Gastroesophageal sphincter (tissue), 4 donors: ENCODE measurements around the gene PPP2R3B. TPM values are rescaled to one million over a fixed set of nuclear protein-coding genes. Genes with fewer than 3 reads are reported as not detected.

Experiments
- ATAC-seq: fragments of 150-250 bp; one replicate; pipeline ENCODE4 v1.9.1; 2016; ENCODE audit warnings: mild to moderate bottlenecking, moderate library complexity
- H3K27ac ChIP-seq, 4 donors: fragments of 200-600 bp; sonication (generic) in 3 of 4; 1 replicate in 3 of 4; 2 replicates in 1 of 4; pipeline ENCODE4 v1.5.1; 2016 to 2019
- H3K27me3 ChIP-seq: fragments of 200-600 bp; sonication (generic); one replicate; pipeline ENCODE4 v1.5.1; 2019
- H3K36me3 ChIP-seq, 2 donors: fragments of 200-600 bp; sonication (generic); one replicate each; pipeline ENCODE4 v1.5.1; 2019; ENCODE audit warnings: control low read depth in 1 of 2
- H3K4me1 ChIP-seq, 3 donors: fragments of 200-600 bp; sonication (generic); 1 replicate in 2 of 3; 2 replicates in 1 of 3; pipeline ENCODE4 v1.5.1; 2016 to 2019; ENCODE audit warnings: control low read depth in 2 of 3
- H3K4me3 ChIP-seq, 2 donors: fragments of 200-600 bp; sonication (generic); one replicate each; pipeline ENCODE4 v1.5.1; 2019; ENCODE audit warnings: mild to moderate bottlenecking in 1 of 2, moderate library complexity in 1 of 2
- H3K9me3 ChIP-seq, 3 donors: fragments of 200-600 bp; sonication (generic); one replicate each; pipeline ENCODE4 v1.5.1; 2017 to 2019; ENCODE audit warnings: control low read depth in 2 of 3
- CTCF ChIP-seq, 4 experiments: fragments of 200-600 bp in 2 of 4; fragments of 450-650 bp in 2 of 4; sonication (generic) in 1 of 4; IDR thresholded peaks; one replicate each; pipeline ENCODE4 v1.5.1; 2017 to 2019; ENCODE audit warnings: antibody characterized with exemption in 4 of 4, mild to moderate bottlenecking in 2 of 4, moderate library complexity in 2 of 4
- EP300 ChIP-seq: sonication (generic); formaldehyde crosslinking; IDR thresholded peaks from one replicate; pipeline ENCODE4 v1.6.1; 2017; ENCODE audit warnings: antibody characterized with exemption, mild to moderate bottlenecking
- POLR2A ChIP-seq, 2 donors: fragments of 450-650 bp; IDR thresholded peaks; one replicate each; pipeline ENCODE4 v1.6.1; 2017; ENCODE audit warnings: antibody characterized with exemption in 2 of 2, mild to moderate bottlenecking in 2 of 2, moderate library complexity in 1 of 2
- POLR2AphosphoS5 ChIP-seq: sonication (generic); formaldehyde crosslinking; IDR thresholded peaks from one replicate; pipeline ENCODE4 v1.6.1; 2017; ENCODE audit warnings: antibody characterized with exemption
- WGBS, 2 donors: methylation state at CpG; one replicate each; pipeline ENCODE4 v1.1.5; 2018; ENCODE audit warnings: low coverage in 1 of 2; 5-methylcytosine and 5-hydroxymethylcytosine counted together
- total RNA-seq, 4 donors: library from RNA; depleted of rRNA; stranded (reverse); fragments of >200 nt; gene quantifications; one replicate each; pipeline ENCODE4 v1.1.0, GENCODE V29; 2016

Gene PPP2R3B
- total RNA-seq, 4 donors from 2014 or later, result 3.8 to 6.5 (median 5.1) TPM

GRCh38 chrX:431492-432111, 44.9 kb upstream of the PPP2R3B start:
- no peak for ATAC-seq
- WGBS, 2 donors, result 70 to 91% methylated on average over 2 of the region's 2 CpGs
- no peaks in the 10 kb centered on the region for H3K36me3 ChIP-seq
- H3K4me3 ChIP-seq, result no peak overlapping the region
- TF ChIP-seq EP300, result no peak
- peak; percentile 50 for TF ChIP-seq POLR2AphosphoS5
- no peaks in the 10 kb centered on the region for H3K9me3 ChIP-seq
- no peak overlapping the region for H3K27ac ChIP-seq
- H3K4me1 ChIP-seq, result no peaks in the 10 kb centered on the region
- peaks cover 46% of the 10 kb centered on the region for H3K27me3 ChIP-seq

GRCh38 chrX:431056-431455, 44.3 kb upstream of the PPP2R3B start:
- Histone ChIP-seq H3K27ac (no peak overlapping the region), H3K36me3 (no peaks in the 10 kb centered on the region), H3K4me1 (no peaks in the 10 kb centered on the region), H3K9me3 (no peaks in the 10 kb centered on the region), H3K4me3 (no peak overlapping the region), H3K27me3 (peaks cover 51% of the 10 kb centered on the region)
- no peak for TF ChIP-seq CTCF (IDR thresholded peaks at IDR 0.05)
- no peak for TF ChIP-seq POLR2A (IDR thresholded peaks at IDR 0.05)
- no peak for TF ChIP-seq EP300
- no peak for TF ChIP-seq POLR2AphosphoS5
- WGBS, 2 donors, result 93% methylated on average over 7 of the region's 21 CpGs; no CpG with 5 or more reads in 1 of the 2 donors
- no peak for ATAC-seq

GRCh38 chrX:429266-429825, 42.6 kb upstream of the PPP2R3B start:
- Histone ChIP-seq H3K27ac (no peak overlapping the region), H3K9me3 (no peaks in the 10 kb centered on the region), H3K4me1 (no peaks in the 10 kb centered on the region), H3K27me3 (peaks cover 62% of the 10 kb centered on the region), H3K36me3 (no peaks in the 10 kb centered on the region), H3K4me3 (no peak overlapping the region)
- ATAC-seq, result no peak
- TF ChIP-seq POLR2A (IDR thresholded peaks at IDR 0.05) (no peak), CTCF (IDR thresholded peaks at IDR 0.05) (no peak), EP300 (no peak), POLR2AphosphoS5 (no peak)
- 88% methylated on average over 5 of the region's 24 CpGs; no CpG with 5 or more reads in 1 of the 2 donors for WGBS, 2 donors

GRCh38 chrX:427812-428725, 41.4 kb upstream of the PPP2R3B start:
- peaks cover 73% of the 10 kb centered on the region for H3K27me3 ChIP-seq
- H3K4me3 ChIP-seq, result peak overlapping the region in 1 of 2 donors; percentile 31
- no peaks in the 10 kb centered on the region for H3K4me1 ChIP-seq
- H3K36me3 ChIP-seq, result no peaks in the 10 kb centered on the region
- WGBS, 2 donors, result 0 to 49% methylated on average over 5 to 11 of the region's 56 CpGs
- no peak for ATAC-seq
- no peaks in the 10 kb centered on the region for H3K9me3 ChIP-seq
- no peak overlapping the region for H3K27ac ChIP-seq
- TF ChIP-seq POLR2A (IDR thresholded peaks at IDR 0.05) (no peak), EP300 (no peak), POLR2AphosphoS5 (no peak), CTCF (IDR thresholded peaks at IDR 0.05) (peak in 1 of 4 experiments; percentile 9)

- no peak overlapping the region for H3K4me3 ChIP-seq
- WGBS, 2 donors, result 67 to 93% methylated on average over 2 to 5 of the region's 14 CpGs
- H3K4me1 ChIP-seq, result no peaks in the 10 kb centered on the region
- TF ChIP-seq CTCF (IDR thresholded peaks at IDR 0.05), result no peak
- no peak for TF ChIP-seq EP300
- TF ChIP-seq POLR2A (IDR thresholded peaks at IDR 0.05), result no peak
- no peak for TF ChIP-seq POLR2AphosphoS5
- peaks cover 76% of the 10 kb centered on the region for H3K27me3 ChIP-seq
- no peak overlapping the region for H3K27ac ChIP-seq
- H3K9me3 ChIP-seq, result no peaks in the 10 kb centered on the region
- ATAC-seq, result no peak
- no peaks in the 10 kb centered on the region for H3K36me3 ChIP-seq
These were observed 40.2 kb upstream of the PPP2R3B start for GRCh38 chrX:426881-427280.
